Measurements from ENCODE around the gene TNXB.
"Not testable (repeated sequence)": the region's sequence is repeated elsewhere in the genome, so short reads cannot be mapped to it uniquely, and the experiment has no call there.

DNA sequence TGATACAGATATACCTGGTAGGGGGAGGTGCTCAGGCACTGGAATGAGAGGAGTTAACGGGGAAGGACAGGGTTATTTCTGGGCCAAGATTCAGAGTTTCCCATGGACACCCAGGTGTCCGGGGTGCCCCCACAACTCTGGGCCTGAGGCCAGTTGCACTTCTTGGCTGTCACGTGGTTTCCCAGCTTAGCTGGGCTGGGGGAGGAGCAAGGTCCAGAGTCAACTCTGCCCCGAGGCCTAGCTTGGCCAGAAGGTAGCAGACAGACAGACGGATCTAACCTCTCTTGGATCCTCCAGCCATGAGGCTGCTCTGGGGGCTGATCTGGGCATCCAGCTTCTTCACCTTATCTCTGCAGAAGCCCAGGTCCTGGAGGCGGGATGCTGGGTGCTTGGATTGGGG, 94.6 kb downstream of the TNXB start, which contains the start of gene C4B:
- TF ChIP-seq, protein P1, sequence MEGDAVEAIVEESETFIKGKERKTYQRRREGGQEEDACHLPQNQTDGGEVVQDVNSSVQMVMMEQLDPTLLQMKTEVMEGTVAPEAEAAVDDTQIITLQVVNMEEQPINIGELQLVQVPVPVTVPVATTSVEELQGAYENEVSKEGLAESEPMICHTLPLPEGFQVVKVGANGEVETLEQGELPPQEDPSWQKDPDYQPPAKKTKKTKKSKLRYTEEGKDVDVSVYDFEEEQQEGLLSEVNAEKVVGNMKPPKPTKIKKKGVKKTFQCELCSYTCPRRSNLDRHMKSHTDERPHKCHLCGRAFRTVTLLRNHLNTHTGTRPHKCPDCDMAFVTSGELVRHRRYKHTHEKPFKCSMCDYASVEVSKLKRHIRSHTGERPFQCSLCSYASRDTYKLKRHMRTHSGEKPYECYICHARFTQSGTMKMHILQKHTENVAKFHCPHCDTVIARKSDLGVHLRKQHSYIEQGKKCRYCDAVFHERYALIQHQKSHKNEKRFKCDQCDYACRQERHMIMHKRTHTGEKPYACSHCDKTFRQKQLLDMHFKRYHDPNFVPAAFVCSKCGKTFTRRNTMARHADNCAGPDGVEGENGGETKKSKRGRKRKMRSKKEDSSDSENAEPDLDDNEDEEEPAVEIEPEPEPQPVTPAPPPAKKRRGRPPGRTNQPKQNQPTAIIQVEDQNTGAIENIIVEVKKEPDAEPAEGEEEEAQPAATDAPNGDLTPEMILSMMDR (IDR thresholded peaks at IDR 0.05), result not testable (repeated sequence)
- TF ChIP-seq, protein P2, sequence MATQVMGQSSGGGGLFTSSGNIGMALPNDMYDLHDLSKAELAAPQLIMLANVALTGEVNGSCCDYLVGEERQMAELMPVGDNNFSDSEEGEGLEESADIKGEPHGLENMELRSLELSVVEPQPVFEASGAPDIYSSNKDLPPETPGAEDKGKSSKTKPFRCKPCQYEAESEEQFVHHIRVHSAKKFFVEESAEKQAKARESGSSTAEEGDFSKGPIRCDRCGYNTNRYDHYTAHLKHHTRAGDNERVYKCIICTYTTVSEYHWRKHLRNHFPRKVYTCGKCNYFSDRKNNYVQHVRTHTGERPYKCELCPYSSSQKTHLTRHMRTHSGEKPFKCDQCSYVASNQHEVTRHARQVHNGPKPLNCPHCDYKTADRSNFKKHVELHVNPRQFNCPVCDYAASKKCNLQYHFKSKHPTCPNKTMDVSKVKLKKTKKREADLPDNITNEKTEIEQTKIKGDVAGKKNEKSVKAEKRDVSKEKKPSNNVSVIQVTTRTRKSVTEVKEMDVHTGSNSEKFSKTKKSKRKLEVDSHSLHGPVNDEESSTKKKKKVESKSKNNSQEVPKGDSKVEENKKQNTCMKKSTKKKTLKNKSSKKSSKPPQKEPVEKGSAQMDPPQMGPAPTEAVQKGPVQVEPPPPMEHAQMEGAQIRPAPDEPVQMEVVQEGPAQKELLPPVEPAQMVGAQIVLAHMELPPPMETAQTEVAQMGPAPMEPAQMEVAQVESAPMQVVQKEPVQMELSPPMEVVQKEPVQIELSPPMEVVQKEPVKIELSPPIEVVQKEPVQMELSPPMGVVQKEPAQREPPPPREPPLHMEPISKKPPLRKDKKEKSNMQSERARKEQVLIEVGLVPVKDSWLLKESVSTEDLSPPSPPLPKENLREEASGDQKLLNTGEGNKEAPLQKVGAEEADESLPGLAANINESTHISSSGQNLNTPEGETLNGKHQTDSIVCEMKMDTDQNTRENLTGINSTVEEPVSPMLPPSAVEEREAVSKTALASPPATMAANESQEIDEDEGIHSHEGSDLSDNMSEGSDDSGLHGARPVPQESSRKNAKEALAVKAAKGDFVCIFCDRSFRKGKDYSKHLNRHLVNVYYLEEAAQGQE (IDR thresholded peaks at IDR 0.05; ENCODE audit: insufficient read depth in 1 of 2, low read depth in 2 of 2, low read length in 1 of 2), result not testable (repeated sequence)
- TF ChIP-seq POLR2AphosphoS5 (IDR thresholded peaks at IDR 0.05; ENCODE audit: low read depth, low read length); SIN3A (IDR thresholded peaks at IDR 0.05; ENCODE audit: borderline replicate concordance, insufficient read depth, low read depth, low read length): not testable (repeated sequence)
